KMS-11 (cell line): ENCODE measurements around the gene ACTN4.
"Not testable (repeated sequence)": the region's sequence is repeated elsewhere in the genome, so short reads cannot be mapped to it uniquely, and the experiment has no call there.

Experiments used
- H2AFZ ChIP-seq: fragments of 200-600 bp; sonication (generic); 2 replicates; pipeline ENCODE4 v1.6.1; 2016; ENCODE audit warnings: antibody characterized with exemption, mixed run types, low read depth
- H3K27ac ChIP-seq: fragments of 200-600 bp; sonication (generic); 2 replicates; pipeline ENCODE4 v1.6.1; 2016; ENCODE audit warnings: mild to moderate bottlenecking, mixed run types
- H3K27me3 ChIP-seq: fragments of 200-600 bp; sonication (generic); 2 replicates; pipeline ENCODE4 v1.6.1; 2017; ENCODE audit warnings: mild to moderate bottlenecking, low read depth, mixed run types, moderate library complexity; ENCODE audit not compliant: insufficient read depth
- H3K36me3 ChIP-seq: fragments of 200-600 bp; sonication (generic); 2 replicates; pipeline ENCODE4 v1.6.1; 2017; ENCODE audit warnings: mild to moderate bottlenecking, mixed run types; ENCODE audit not compliant: insufficient read depth
- H3K4me1 ChIP-seq: fragments of 200-600 bp; sonication (generic); 2 replicates; pipeline ENCODE4 v1.6.1; 2016; ENCODE audit warnings: mild to moderate bottlenecking, low read depth, mixed run types; ENCODE audit not compliant: poor library complexity, severe bottlenecking
- H3K4me2 ChIP-seq: fragments of 200-600 bp; sonication (generic); 2 replicates; pipeline ENCODE4 v1.7.0; 2016; ENCODE audit warnings: mild to moderate bottlenecking, mixed run types
- H3K4me3 ChIP-seq: fragments of 200-600 bp; sonication (generic); IDR thresholded peaks from 2 replicates; pipeline ENCODE4 v1.6.1; 2017; ENCODE audit warnings: low read depth, low read length, mixed read lengths; ENCODE audit not compliant: insufficient read depth
- H3K79me2 ChIP-seq: fragments of 200-600 bp; sonication (generic); 2 replicates; pipeline ENCODE4 v1.6.1; 2016; ENCODE audit warnings: low read depth, mixed run types; ENCODE audit not compliant: insufficient read depth
- H3K9ac ChIP-seq: fragments of 200-600 bp; sonication (generic); 2 replicates; pipeline ENCODE4 v1.6.1; 2016; ENCODE audit warnings: mild to moderate bottlenecking, mixed run types
- H4K20me1 ChIP-seq: fragments of 200-600 bp; sonication (generic); 2 replicates; pipeline ENCODE4 v1.6.1; 2016; ENCODE audit warnings: mild to moderate bottlenecking, mixed run types; ENCODE audit not compliant: insufficient read depth
- CTCF ChIP-seq: fragments of 200-600 bp; sonication (generic); conservative IDR thresholded peaks from 2 replicates; pipeline ENCODE4 v1.6.1; 2017; ENCODE audit warnings: low read depth, mild to moderate bottlenecking, antibody characterized with exemption, low read length, moderate library complexity, mixed read lengths

The ACTN4 gene

GRCh38 chr19:38744874-38745273, 97.4 kb downstream of the ACTN4 start:
- Histone ChIP-seq H3K4me1 (no peaks in the 10 kb centered on the region), H4K20me1 (no peaks in the 10 kb centered on the region), H3K9ac (no peak overlapping the region), H3K4me2 (no peak overlapping the region), H3K4me3 (no peak overlapping the region), H3K36me3 (no peaks in the 10 kb centered on the region), H3K27ac (no peak overlapping the region), H3K79me2 (no peaks in the 10 kb centered on the region), H3K27me3 (no peaks in the 10 kb centered on the region), H2AFZ (no peak overlapping the region)
- no peak for TF ChIP-seq CTCF

GRCh38 chr19:38745316-38745715, 97.9 kb downstream of the ACTN4 start:
- no peak for TF ChIP-seq CTCF
- no peak overlapping the region for H3K4me3 ChIP-seq
- no peaks in the 10 kb centered on the region for H3K36me3 ChIP-seq
- H3K4me1 ChIP-seq, result no peaks in the 10 kb centered on the region
- no peak overlapping the region for H2AFZ ChIP-seq
- no peak overlapping the region for H3K27ac ChIP-seq
- no peak overlapping the region for H3K9ac ChIP-seq
- no peaks in the 10 kb centered on the region for H4K20me1 ChIP-seq
- no peaks in the 10 kb centered on the region for H3K27me3 ChIP-seq
- no peak overlapping the region for H3K4me2 ChIP-seq
- H3K79me2 ChIP-seq, result no peaks in the 10 kb centered on the region

GRCh38 chr19:38753783-38754182, 106.3 kb downstream of the ACTN4 start:
- H2AFZ ChIP-seq, H3K4me1 ChIP-seq, H3K27ac ChIP-seq, H3K9ac ChIP-seq, H3K4me2 ChIP-seq, H4K20me1 ChIP-seq, H3K27me3 ChIP-seq, H3K4me3 ChIP-seq, H3K79me2 ChIP-seq, H3K36me3 ChIP-seq: not testable (repeated sequence)

GRCh38 chr19:38754196-38754595, 106.7 kb downstream of the ACTN4 start:
- not testable (repeated sequence) for H3K4me3 ChIP-seq, H4K20me1 ChIP-seq, H3K27ac ChIP-seq, H3K4me1 ChIP-seq, H3K27me3 ChIP-seq, H3K36me3 ChIP-seq, H3K4me2 ChIP-seq, H2AFZ ChIP-seq, H3K9ac ChIP-seq, H3K79me2 ChIP-seq

- H3K9ac ChIP-seq, result no peak overlapping the region
- no peaks in the 10 kb centered on the region for H3K4me1 ChIP-seq
- no peak for TF ChIP-seq CTCF
- H3K4me3 ChIP-seq, result no peak overlapping the region
- H3K27ac ChIP-seq, result no peak overlapping the region
- H3K27me3 ChIP-seq, result no peaks in the 10 kb centered on the region
- no peaks in the 10 kb centered on the region for H4K20me1 ChIP-seq
- no peaks in the 10 kb centered on the region for H3K36me3 ChIP-seq
- no peaks in the 10 kb centered on the region for H3K79me2 ChIP-seq
- no peak overlapping the region for H3K4me2 ChIP-seq
- H2AFZ ChIP-seq, result no peak overlapping the region
Measured at GRCh38 chr19:38759590-38760003, 112.1 kb downstream of the ACTN4 start.

GRCh38 chr19:38760805-38761517, 113.5 kb downstream of the ACTN4 start:
- H3K79me2 ChIP-seq, H3K4me3 ChIP-seq, H2AFZ ChIP-seq, H4K20me1 ChIP-seq, H3K27me3 ChIP-seq, H3K9ac ChIP-seq, H3K36me3 ChIP-seq, H3K4me2 ChIP-seq, H3K4me1 ChIP-seq, H3K27ac ChIP-seq: not testable (repeated sequence)

GRCh38 chr19:38761884-38762389, 114.5 kb downstream of the ACTN4 start:
- H3K4me2 ChIP-seq, H3K79me2 ChIP-seq, H3K4me1 ChIP-seq, H3K36me3 ChIP-seq, H3K4me3 ChIP-seq, H3K9ac ChIP-seq, H2AFZ ChIP-seq, H4K20me1 ChIP-seq, H3K27ac ChIP-seq, H3K27me3 ChIP-seq: not testable (repeated sequence)
